Right atrium auricular region (tissue), 2 donors: ENCODE results near the gene DOK7. TPM values are rescaled to one million over a fixed set of nuclear protein-coding genes. Genes with fewer than 3 reads are reported as not detected.

Experiments
- DNase-seq: peaks from one replicate; pipeline ENCODE4 v3.0.0-alpha.2; 2019; ENCODE audit warnings: low spot score
- H3K27ac ChIP-seq, 2 donors: fragments of 200-600 bp; sonication (generic); 1 replicate in 1 of 2; 2 replicates in 1 of 2; pipeline ENCODE4 v1.5.1; 2016 to 2019
- H3K27me3 ChIP-seq, 2 donors: fragments of 200-600 bp; sonication (generic); one replicate each; pipeline versions ENCODE4 v1.5.1 to v1.6.0; 2017 to 2019
- H3K36me3 ChIP-seq: fragments of 200-600 bp; sonication (generic); one replicate; pipeline ENCODE4 v1.5.1; 2016
- H3K4me1 ChIP-seq, 2 donors: fragments of 200-600 bp; sonication (generic); one replicate each; pipeline versions ENCODE4 v1.5.1 to v1.6.0; 2017 to 2019
- H3K4me3 ChIP-seq, 2 donors: fragments of 200-600 bp; sonication (generic); 1 replicate in 1 of 2; 2 replicates in 1 of 2; pipeline ENCODE4 v1.5.1; 2017 to 2019; ENCODE audit warnings: mild to moderate bottlenecking in 1 of 2, moderate library complexity in 1 of 2
- H3K9me3 ChIP-seq, 2 donors: fragments of 200-600 bp; sonication (generic); one replicate each; pipeline ENCODE4 v1.5.1; 2019
- total RNA-seq, 2 donors: library from RNA; depleted of rRNA; stranded (reverse); fragments of >200 nt; gene quantifications; one replicate each; pipeline ENCODE4 v1.1.0, GENCODE V29; 2016
- TF ChIP-seq, protein P1 (sequence below), 2 donors: fragments of 200-600 bp; sonication (generic); IDR thresholded peaks; one replicate each; pipeline ENCODE4 v1.5.1; 2019; ENCODE audit warnings: antibody characterized with exemption in 2 of 2

The DOK7 gene
- total RNA-seq, 2 donors from 2014 or later = 31.0 to 68.9 TPM

DNA sequence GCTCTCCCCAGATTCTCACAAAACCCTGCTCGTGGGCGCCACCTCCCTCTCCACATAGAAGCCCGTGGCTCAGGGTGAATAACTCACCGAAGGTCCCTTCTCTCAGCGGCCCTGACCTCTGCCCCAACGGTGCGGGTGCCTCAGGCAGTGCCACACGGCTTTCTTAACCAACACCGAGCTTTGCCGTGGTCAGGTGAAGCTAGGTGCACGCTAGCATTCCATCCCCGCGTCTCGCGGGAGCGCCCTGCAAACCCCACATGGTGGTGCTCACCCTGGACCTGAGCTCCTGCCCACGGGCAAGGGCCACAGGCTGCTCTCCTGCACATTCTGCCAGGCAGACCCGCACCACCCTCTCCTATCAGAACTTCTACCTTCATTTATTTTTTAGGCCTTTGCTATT, 50.7 kb downstream of the DOK7 start:
- H3K27me3 ChIP-seq = no peaks in the 10 kb centered on the region
- no peak overlapping the region for H3K27ac ChIP-seq
- H3K4me1 ChIP-seq = no peaks in the 10 kb centered on the region
- DNase-seq = no peak
- TF ChIP-seq, protein P1, sequence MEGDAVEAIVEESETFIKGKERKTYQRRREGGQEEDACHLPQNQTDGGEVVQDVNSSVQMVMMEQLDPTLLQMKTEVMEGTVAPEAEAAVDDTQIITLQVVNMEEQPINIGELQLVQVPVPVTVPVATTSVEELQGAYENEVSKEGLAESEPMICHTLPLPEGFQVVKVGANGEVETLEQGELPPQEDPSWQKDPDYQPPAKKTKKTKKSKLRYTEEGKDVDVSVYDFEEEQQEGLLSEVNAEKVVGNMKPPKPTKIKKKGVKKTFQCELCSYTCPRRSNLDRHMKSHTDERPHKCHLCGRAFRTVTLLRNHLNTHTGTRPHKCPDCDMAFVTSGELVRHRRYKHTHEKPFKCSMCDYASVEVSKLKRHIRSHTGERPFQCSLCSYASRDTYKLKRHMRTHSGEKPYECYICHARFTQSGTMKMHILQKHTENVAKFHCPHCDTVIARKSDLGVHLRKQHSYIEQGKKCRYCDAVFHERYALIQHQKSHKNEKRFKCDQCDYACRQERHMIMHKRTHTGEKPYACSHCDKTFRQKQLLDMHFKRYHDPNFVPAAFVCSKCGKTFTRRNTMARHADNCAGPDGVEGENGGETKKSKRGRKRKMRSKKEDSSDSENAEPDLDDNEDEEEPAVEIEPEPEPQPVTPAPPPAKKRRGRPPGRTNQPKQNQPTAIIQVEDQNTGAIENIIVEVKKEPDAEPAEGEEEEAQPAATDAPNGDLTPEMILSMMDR (IDR thresholded peaks at IDR 0.05) = no peak
- no peaks in the 10 kb centered on the region for H3K9me3 ChIP-seq
- H3K36me3 ChIP-seq = peaks cover 94% of the 10 kb centered on the region
- no peak overlapping the region for H3K4me3 ChIP-seq

DNA sequence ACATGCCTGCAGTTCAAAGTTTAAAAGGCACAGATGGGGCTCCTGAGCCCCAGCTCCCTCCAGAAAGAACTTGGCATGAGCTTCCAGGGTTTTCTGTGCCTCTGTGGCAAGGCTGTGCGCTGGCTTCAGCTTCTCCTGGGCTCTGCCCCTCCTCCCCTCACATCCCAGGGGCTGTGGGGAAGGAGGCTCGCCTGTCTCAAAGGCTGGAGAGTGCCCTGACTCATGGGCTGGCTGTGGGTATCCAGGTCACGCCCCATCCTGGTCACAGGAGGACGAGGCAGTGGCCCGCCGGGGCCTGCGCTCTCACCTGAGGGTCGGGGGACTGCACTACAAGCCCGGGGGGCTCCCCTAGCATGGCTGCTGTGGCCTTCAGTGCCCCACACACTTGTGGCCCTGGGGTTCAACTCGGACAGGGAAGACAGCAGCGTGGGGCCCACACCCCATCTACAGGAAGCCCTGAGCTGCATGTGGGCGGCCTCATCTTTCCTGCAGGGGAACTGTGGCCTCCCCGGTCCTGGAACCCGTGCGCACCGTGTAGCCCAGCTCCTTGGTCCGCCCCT, 51.2 kb downstream of the DOK7 start:
- peaks cover 96% of the 10 kb centered on the region for H3K36me3 ChIP-seq
- H3K27me3 ChIP-seq = no peaks in the 10 kb centered on the region
- no peaks in the 10 kb centered on the region for H3K4me1 ChIP-seq
- H3K4me3 ChIP-seq = no peak overlapping the region
- no peaks in the 10 kb centered on the region for H3K9me3 ChIP-seq
- no peak for DNase-seq
- TF ChIP-seq, protein P1 (IDR thresholded peaks at IDR 0.05) = no peak
- no peak overlapping the region for H3K27ac ChIP-seq

DNA sequence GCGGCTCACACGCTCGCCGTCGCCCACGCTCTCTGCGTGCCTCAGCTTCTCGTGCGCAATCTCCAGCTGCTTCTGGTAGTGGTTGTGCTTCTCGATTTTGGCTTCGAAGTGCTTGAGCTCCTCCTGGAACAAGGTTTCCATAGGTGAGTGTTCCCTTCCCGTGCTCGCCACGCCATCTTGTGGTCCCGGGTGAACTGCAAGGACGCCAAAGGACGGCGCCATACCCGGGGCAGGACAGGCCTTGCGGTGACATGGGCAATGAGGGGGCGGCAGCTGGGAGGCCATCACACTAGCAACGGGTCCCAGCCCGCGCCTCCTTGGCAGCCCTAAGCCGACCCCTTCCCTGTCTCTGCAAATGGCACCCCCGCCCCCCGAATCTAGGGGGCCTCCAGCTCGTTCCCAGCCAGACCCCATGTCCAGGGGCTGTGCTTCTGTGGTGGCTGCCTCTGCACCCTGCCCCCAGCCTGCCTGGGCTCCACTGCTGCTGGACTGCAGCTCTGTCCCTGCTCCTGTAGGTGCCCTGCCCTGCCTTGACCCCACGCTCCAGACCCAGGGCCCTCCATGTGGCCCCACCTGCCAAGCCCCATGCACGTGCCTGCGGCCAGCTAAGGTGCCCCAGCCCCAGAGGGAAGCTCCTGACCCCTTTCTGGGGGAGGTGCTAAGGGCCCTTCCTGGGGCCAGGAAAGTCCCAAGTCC, 51.8 kb downstream of the DOK7 start:
- TF ChIP-seq, protein P1 (IDR thresholded peaks at IDR 0.05) = peak in 1 of 2 donors; percentile 43
- H3K4me3 ChIP-seq = no peak overlapping the region
- no peaks in the 10 kb centered on the region for H3K9me3 ChIP-seq
- no peaks in the 10 kb centered on the region for H3K4me1 ChIP-seq
- H3K27me3 ChIP-seq = no peaks in the 10 kb centered on the region
- peaks cover 99% of the 10 kb centered on the region for H3K36me3 ChIP-seq
- DNase-seq = no peak
- no peak overlapping the region for H3K27ac ChIP-seq

DNA sequence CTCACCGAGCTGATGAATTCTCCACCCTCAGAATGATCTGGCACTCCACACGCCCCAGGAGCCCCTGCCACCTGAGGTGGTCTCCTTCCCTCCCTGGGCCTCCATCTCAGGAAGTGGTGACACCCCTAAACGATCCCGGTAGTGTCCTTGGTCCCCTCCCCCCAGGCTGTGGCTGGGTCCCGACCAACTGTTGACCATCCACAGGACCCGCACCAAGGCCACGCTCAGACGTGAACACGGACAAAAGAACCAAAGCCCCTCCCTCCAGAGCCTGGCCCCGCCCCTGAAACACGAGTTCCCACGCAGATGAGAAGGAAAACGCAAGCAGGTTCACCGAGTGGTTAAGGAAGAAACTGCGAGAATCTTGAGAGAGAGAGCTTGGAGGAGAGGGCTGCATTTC, 52.5 kb downstream of the DOK7 start:
- no peaks in the 10 kb centered on the region for H3K9me3 ChIP-seq
- H3K27me3 ChIP-seq = no peaks in the 10 kb centered on the region
- H3K4me3 ChIP-seq = no peak overlapping the region
- H3K4me1 ChIP-seq = no peaks in the 10 kb centered on the region
- TF ChIP-seq, protein P1 (IDR thresholded peaks at IDR 0.05) = no peak
- H3K27ac ChIP-seq = no peak overlapping the region
- no peak for DNase-seq
- H3K36me3 ChIP-seq = peaks cover 98% of the 10 kb centered on the region

DNA sequence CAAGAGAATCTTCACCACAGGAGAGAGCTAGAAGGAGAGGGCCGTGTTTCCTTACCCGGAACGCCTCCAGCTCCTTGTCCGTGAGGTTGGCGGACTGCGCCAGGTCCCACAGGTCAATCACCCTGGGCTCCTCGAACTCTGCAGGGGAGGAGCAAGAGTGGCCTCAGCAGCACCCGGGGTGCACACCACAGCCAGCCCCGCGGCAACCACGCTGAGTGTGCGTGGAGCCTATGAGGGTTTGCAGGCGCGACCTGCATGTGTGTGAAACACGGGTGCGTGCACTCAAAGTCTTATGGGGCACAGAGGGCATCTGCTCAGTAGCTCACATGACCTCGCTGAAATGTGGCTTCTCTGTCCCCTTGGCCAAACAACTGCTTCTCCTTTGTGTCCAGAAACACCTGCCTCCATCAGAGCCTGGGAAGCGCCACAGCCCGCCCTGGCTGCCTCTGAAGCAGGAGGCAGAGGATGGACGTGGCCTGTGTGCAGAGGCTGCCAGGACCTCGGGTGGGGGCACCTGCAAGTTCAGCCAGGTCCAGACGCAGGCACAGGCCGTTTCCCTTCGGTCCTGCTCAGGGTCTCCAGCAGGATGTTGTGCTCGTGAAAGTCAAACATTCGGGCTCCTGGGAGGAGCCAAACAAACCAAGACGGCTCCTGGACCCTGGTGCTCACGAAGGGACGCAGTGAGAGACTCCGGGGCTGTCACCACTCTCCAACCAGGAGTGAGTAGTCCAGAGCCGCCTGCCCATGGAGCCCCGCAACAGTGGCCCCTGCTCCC, 53.1 kb downstream of the DOK7 start:
- DNase-seq = no peak
- Histone ChIP-seq H3K4me1 (no peaks in the 10 kb centered on the region), H3K27me3 (no peaks in the 10 kb centered on the region), H3K9me3 (no peaks in the 10 kb centered on the region), H3K27ac (no peak overlapping the region), H3K4me3 (no peak overlapping the region), H3K36me3 (peaks cover 98% of the 10 kb centered on the region)
- TF ChIP-seq, protein P1 (IDR thresholded peaks at IDR 0.05) = no peak
